Measurements from ENCODE around the gene TRIM16.

TRIM16 gene

DNA sequence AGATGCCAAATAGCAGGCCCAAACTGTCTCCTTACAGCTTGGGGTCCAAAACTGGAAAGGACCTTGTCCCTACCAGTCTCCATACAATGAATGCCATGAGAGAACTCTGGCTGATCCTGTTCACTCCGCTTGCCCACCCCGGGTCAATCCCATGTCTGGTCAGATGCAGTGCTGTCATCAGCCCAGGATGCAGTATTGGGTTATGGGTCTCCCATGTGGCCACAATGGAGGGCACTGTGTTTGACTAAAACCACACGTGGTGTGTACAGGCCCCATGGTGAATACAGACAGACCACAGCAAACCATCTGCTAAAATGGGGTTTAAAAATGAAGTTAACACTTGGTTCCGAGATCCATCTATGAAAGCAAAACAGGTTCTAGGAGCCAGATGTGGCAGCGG lies 20.4 kb downstream of the TRIM16 start:
- Histone ChIP-seq H2AK5ac (ENCODE audit: low read depth, low read length) (no peak overlapping the region), H2BK15ac (ENCODE audit: low read length) (no peak overlapping the region), H3K4me2 (ENCODE audit: insufficient read depth, low read length, poor library complexity, severe bottlenecking) (no peak overlapping the region), H3K36me3 (replicated peaks in 1 of 2; ENCODE audit: control insufficient read depth in 2 of 2, insufficient read depth in 2 of 2, low read length in 2 of 2) (peaks cover 6 to 43% of the 10 kb centered on the region in 2 donors), H4K91ac (ENCODE audit: low read depth, low read length, poor library complexity) (no peak overlapping the region), H3K4ac (ENCODE audit: low read length) (no peak overlapping the region), H3K18ac (ENCODE audit: low read length) (no peak overlapping the region), H3K79me1 (ENCODE audit: low read depth, low read length) (no peaks in the 10 kb centered on the region), H2AFZ (ENCODE audit: low read length) (no peak overlapping the region), H3K9me3 (replicated peaks in 1 of 2; ENCODE audit: control insufficient read depth in 2 of 2, insufficient read depth in 1 of 2, low read depth in 1 of 2, low read length in 2 of 2) (no peaks in the 10 kb centered on the region), H3K14ac (ENCODE audit: low read length) (no peak overlapping the region), H4K8ac (ENCODE audit: low read depth, low read length) (no peak overlapping the region), H2BK120ac (ENCODE audit: low read depth, low read length) (no peak overlapping the region), H2BK5ac (ENCODE audit: low read length) (no peak overlapping the region), H3K4me3 (ENCODE audit: low read length in 2 of 2) (no peak overlapping the region), H3K4me1 (ENCODE audit: control insufficient read depth in 2 of 2, insufficient read depth in 1 of 2, low read depth in 1 of 2, low read length in 2 of 2) (peaks cover 0 to 4% of the 10 kb centered on the region in 2 donors), H3K23ac (ENCODE audit: low read depth, low read length, poor library complexity) (no peak overlapping the region), H3K27ac (replicated peaks; ENCODE audit: low read length) (no peak overlapping the region), H3K27me3 (ENCODE audit: control insufficient read depth in 3 of 3, insufficient read depth in 3 of 3, low read depth in 1 of 3, low read length in 3 of 3) (no peaks in the 10 kb centered on the region), H2BK12ac (ENCODE audit: low read length) (no peak overlapping the region), H3K9ac (ENCODE audit: low read depth, low read length, poor library complexity) (no peak overlapping the region)
- no peak for DNase-seq (ENCODE audit: low spot score)
- no CpG with 5 or more reads among the region's 5 CpGs for WGBS, 2 donors (ENCODE audit: extremely low coverage in 2 of 2, insufficient read length in 2 of 2, insufficient replicate concordance in 1 of 2)

DNA sequence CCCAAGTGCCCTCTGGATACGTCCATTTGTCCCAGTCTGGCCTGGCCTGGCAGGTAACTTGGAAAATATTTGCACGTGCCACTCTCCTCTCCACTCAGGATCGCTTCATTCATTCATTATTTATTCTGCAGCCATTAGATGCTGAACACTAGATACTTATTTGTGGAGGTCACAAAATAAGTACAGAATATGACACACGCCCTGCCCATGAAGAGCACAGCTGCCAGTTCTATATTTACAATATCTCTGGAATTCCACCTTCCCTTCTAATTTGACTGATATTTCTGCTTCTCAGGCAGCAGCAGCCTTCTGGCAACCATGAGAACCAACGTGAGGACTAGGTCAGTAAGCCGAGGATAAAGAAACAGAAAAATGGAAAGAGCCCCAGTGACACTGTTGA lies 20.9 kb downstream of the TRIM16 start:
- Histone ChIP-seq H3K4me1 (ENCODE audit: control insufficient read depth in 2 of 2, insufficient read depth in 1 of 2, low read depth in 1 of 2, low read length in 2 of 2) (peaks cover 0 to 4% of the 10 kb centered on the region in 2 donors), H3K36me3 (replicated peaks in 1 of 2; ENCODE audit: control insufficient read depth in 2 of 2, insufficient read depth in 2 of 2, low read length in 2 of 2) (peaks cover 6 to 43% of the 10 kb centered on the region in 2 donors), H4K91ac (ENCODE audit: low read depth, low read length, poor library complexity) (no peak overlapping the region), H3K4ac (ENCODE audit: low read length) (no peak overlapping the region), H4K8ac (ENCODE audit: low read depth, low read length) (no peak overlapping the region), H2AFZ (ENCODE audit: low read length) (no peak overlapping the region), H3K23ac (ENCODE audit: low read depth, low read length, poor library complexity) (no peak overlapping the region), H3K27ac (replicated peaks; ENCODE audit: low read length) (no peak overlapping the region), H3K79me1 (ENCODE audit: low read depth, low read length) (no peaks in the 10 kb centered on the region), H2BK120ac (ENCODE audit: low read depth, low read length) (no peak overlapping the region), H3K9me3 (replicated peaks in 1 of 2; ENCODE audit: control insufficient read depth in 2 of 2, insufficient read depth in 1 of 2, low read depth in 1 of 2, low read length in 2 of 2) (no peaks in the 10 kb centered on the region), H3K4me2 (ENCODE audit: insufficient read depth, low read length, poor library complexity, severe bottlenecking) (no peak overlapping the region), H3K27me3 (ENCODE audit: control insufficient read depth in 3 of 3, insufficient read depth in 3 of 3, low read depth in 1 of 3, low read length in 3 of 3) (no peaks in the 10 kb centered on the region), H3K18ac (ENCODE audit: low read length) (no peak overlapping the region), H2BK5ac (ENCODE audit: low read length) (no peak overlapping the region), H2BK15ac (ENCODE audit: low read length) (no peak overlapping the region), H3K9ac (ENCODE audit: low read depth, low read length, poor library complexity) (no peak overlapping the region), H3K14ac (ENCODE audit: low read length) (no peak overlapping the region), H2AK5ac (ENCODE audit: low read depth, low read length) (no peak overlapping the region), H3K4me3 (ENCODE audit: low read length in 2 of 2) (no peak overlapping the region), H2BK12ac (ENCODE audit: low read length) (no peak overlapping the region)
- no CpG with 5 or more reads among the region's 6 CpGs for WGBS, 2 donors (ENCODE audit: extremely low coverage in 2 of 2, insufficient read length in 2 of 2, insufficient replicate concordance in 1 of 2)
- DNase-seq (ENCODE audit: low spot score): no peak

DNA sequence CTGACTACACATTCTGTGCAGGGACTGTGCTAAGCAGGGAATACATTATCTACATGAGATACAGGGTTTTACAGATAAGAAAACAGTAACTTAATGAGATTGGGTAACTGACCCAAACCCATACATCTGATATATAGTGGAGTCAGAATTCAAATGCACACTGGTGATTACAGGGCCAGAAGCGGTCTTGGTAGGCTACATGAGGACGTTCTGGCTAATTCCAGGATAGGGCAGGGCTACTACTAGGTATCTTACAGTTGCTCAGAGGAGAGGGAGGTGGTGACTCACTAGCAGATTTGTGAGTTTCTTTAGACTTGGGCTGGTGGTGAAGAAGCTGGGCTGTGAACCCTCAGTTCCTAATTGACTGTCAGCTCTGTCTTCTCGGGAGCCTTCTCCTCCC lies 21.4 kb downstream of the TRIM16 start:
- Histone ChIP-seq H2BK15ac (ENCODE audit: low read length) (no peak overlapping the region), H3K4me2 (ENCODE audit: insufficient read depth, low read length, poor library complexity, severe bottlenecking) (no peak overlapping the region), H3K27ac (replicated peaks; ENCODE audit: low read length) (no peak overlapping the region), H3K4ac (ENCODE audit: low read length) (no peak overlapping the region), H4K91ac (ENCODE audit: low read depth, low read length, poor library complexity) (no peak overlapping the region), H3K4me3 (ENCODE audit: low read length in 2 of 2) (no peak overlapping the region), H3K9me3 (replicated peaks in 1 of 2; ENCODE audit: control insufficient read depth in 2 of 2, insufficient read depth in 1 of 2, low read depth in 1 of 2, low read length in 2 of 2) (no peaks in the 10 kb centered on the region), H3K79me1 (ENCODE audit: low read depth, low read length) (no peaks in the 10 kb centered on the region), H3K4me1 (ENCODE audit: control insufficient read depth in 2 of 2, insufficient read depth in 1 of 2, low read depth in 1 of 2, low read length in 2 of 2) (peaks cover 0 to 4% of the 10 kb centered on the region in 2 donors), H2AFZ (ENCODE audit: low read length) (no peak overlapping the region), H2BK120ac (ENCODE audit: low read depth, low read length) (no peak overlapping the region), H2BK12ac (ENCODE audit: low read length) (no peak overlapping the region), H3K9ac (ENCODE audit: low read depth, low read length, poor library complexity) (no peak overlapping the region), H3K23ac (ENCODE audit: low read depth, low read length, poor library complexity) (no peak overlapping the region), H2BK5ac (ENCODE audit: low read length) (no peak overlapping the region), H2AK5ac (ENCODE audit: low read depth, low read length) (no peak overlapping the region), H3K36me3 (replicated peaks in 1 of 2; ENCODE audit: control insufficient read depth in 2 of 2, insufficient read depth in 2 of 2, low read length in 2 of 2) (peaks cover 6 to 42% of the 10 kb centered on the region in 2 donors), H3K18ac (ENCODE audit: low read length) (no peak overlapping the region), H3K27me3 (ENCODE audit: control insufficient read depth in 3 of 3, insufficient read depth in 3 of 3, low read depth in 1 of 3, low read length in 3 of 3) (no peaks in the 10 kb centered on the region), H3K14ac (ENCODE audit: low read length) (no peak overlapping the region), H4K8ac (ENCODE audit: low read depth, low read length) (no peak overlapping the region)
- no CpG with 5 or more reads among the region's 3 CpGs for WGBS, 2 donors (ENCODE audit: extremely low coverage in 2 of 2, insufficient read length in 2 of 2, insufficient replicate concordance in 1 of 2)
- no peak for DNase-seq (ENCODE audit: low spot score)

DNA sequence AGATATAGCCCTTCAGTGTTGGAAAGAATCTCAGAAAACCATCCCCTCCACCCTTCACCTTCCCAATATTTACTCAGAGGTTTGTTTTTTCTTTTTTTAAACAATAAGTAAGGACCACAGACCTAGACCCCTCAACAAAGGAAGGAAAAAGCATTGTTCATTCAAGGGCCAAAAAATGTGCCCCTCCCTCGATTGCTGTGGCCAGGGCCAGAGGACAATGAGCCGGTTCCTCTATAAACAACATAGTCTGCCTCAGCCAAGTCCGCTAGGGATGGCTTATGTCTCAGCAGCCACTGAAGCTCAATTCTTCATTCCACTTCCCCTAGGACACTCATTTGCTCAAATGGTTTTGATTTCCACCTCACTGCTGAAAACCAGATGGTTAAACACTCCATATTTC lies 24.0 kb downstream of the TRIM16 start:
- H3K27ac ChIP-seq (replicated peaks; ENCODE audit: low read length): no peak overlapping the region
- H2AFZ ChIP-seq (ENCODE audit: low read length): no peak overlapping the region
- H3K9ac ChIP-seq (ENCODE audit: low read depth, low read length, poor library complexity): no peak overlapping the region
- H2BK120ac ChIP-seq (ENCODE audit: low read depth, low read length): no peak overlapping the region
- no peak overlapping the region for H3K14ac ChIP-seq (ENCODE audit: low read length)
- peaks cover 6 to 49% of the 10 kb centered on the region in 2 donors for H3K36me3 ChIP-seq (replicated peaks in 1 of 2; ENCODE audit: control insufficient read depth in 2 of 2, insufficient read depth in 2 of 2, low read length in 2 of 2)
- H3K79me1 ChIP-seq (ENCODE audit: low read depth, low read length): no peaks in the 10 kb centered on the region
- H4K91ac ChIP-seq (ENCODE audit: low read depth, low read length, poor library complexity): no peak overlapping the region
- WGBS, 2 donors (ENCODE audit: extremely low coverage in 2 of 2, insufficient read length in 2 of 2, insufficient replicate concordance in 1 of 2): no CpG with 5 or more reads among the region's 3 CpGs
- H2BK15ac ChIP-seq (ENCODE audit: low read length): no peak overlapping the region
- H3K4me2 ChIP-seq (ENCODE audit: insufficient read depth, low read length, poor library complexity, severe bottlenecking): no peak overlapping the region
- no peak overlapping the region for H2BK12ac ChIP-seq (ENCODE audit: low read length)
- no peak overlapping the region for H2BK5ac ChIP-seq (ENCODE audit: low read length)
- no peak overlapping the region for H3K4ac ChIP-seq (ENCODE audit: low read length)
- H2AK5ac ChIP-seq (ENCODE audit: low read depth, low read length): no peak overlapping the region
- DNase-seq (ENCODE audit: low spot score): no peak
- no peaks in the 10 kb centered on the region for H3K9me3 ChIP-seq (replicated peaks in 1 of 2; ENCODE audit: control insufficient read depth in 2 of 2, insufficient read depth in 1 of 2, low read depth in 1 of 2, low read length in 2 of 2)
- H3K18ac ChIP-seq (ENCODE audit: low read length): no peak overlapping the region
- H3K23ac ChIP-seq (ENCODE audit: low read depth, low read length, poor library complexity): no peak overlapping the region
- H4K8ac ChIP-seq (ENCODE audit: low read depth, low read length): no peak overlapping the region
- H3K27me3 ChIP-seq (ENCODE audit: control insufficient read depth in 3 of 3, insufficient read depth in 3 of 3, low read depth in 1 of 3, low read length in 3 of 3): no peaks in the 10 kb centered on the region
- peaks cover 3 to 6% of the 10 kb centered on the region in 2 donors for H3K4me1 ChIP-seq (ENCODE audit: control insufficient read depth in 2 of 2, insufficient read depth in 1 of 2, low read depth in 1 of 2, low read length in 2 of 2)
- H3K4me3 ChIP-seq (ENCODE audit: low read length in 2 of 2): no peak overlapping the region
